ENCODE measurements around the gene TACC3. TPM values are rescaled to one million over a fixed set of nuclear protein-coding genes. Genes with fewer than 3 reads are reported as not detected.

TACC3 gene
- total and polyA plus RNA-seq, 2 of the 8 experiments (the other 6 are each of a cell fraction or from before 2014, with no cell fraction given) = 73.8 to 148 TPM

DNA sequence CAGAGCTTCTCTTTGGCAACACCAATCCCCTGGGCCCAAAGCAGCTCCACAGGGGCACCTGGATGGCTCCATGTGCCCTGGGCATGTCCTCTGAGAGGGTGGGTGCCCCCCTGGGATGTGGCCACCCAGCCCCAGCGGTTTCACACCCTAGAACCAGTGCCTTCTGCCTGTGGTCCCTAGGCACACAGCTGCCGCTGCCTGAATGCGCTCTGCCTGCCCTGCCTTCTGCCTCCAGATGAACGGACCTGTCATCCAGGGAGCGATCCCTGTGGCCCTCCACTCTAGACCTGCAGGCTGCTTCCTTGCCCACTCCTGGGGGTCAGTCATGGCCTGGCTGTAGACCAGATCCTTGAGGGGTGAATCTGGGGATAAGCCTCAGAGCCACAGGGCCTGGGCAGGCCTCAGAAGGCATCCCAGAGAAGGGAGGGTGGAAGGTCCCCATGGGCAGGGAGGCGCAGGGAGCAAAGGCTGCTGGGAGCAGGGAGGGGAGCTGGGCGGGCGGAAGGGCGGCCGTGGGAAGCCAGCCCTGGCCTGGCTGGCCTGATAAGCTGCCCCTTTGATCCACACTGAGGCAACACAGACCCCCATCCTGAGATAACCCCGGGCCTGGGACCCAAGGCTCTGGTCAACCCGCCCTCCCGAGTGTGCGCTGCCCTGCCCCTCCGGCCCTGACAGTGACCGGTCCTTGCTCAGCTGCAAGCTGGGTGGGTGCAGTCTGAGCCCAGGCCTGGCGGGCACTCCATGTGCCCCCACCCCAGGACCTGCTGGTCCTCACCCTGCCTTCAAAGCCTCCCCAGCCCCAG, 63.7 kb downstream of the TACC3 start:
- H4K91ac ChIP-seq (replicated peaks; ENCODE audit: insufficient read length, low read length) = no peak overlapping the region
- peak overlapping the region; percentile 68; the same call in 1 of the 2 replicates for H4K8ac ChIP-seq (ENCODE audit: extremely low read depth, insufficient read depth, low read length)
- H2BK20ac ChIP-seq (ENCODE audit: low read length) = no peak overlapping the region
- no peak overlapping the region for H2BK15ac ChIP-seq (ENCODE audit: low read length)
- no peak overlapping the region for H3K23ac ChIP-seq (ENCODE audit: insufficient read length)
- H3K79me1 ChIP-seq (ENCODE audit: low read depth, low read length) = no peaks in the 10 kb centered on the region
- ChIA-PET CTCF (ENCODE audit: partially characterized antibody) (interaction anchor here (0.7 to 71.2 kb wide), 4 partner anchors 4 to 211 kb away, joined by 4 to 2507 read pairs (median 1256); partner anchors contain the start of gene FGFR3), POLR2A (ENCODE audit: partially characterized antibody) (interaction anchor here (1.1 to 17.2 kb wide), 7 partner anchors 6 to 39 kb away, joined by 3 to 170 read pairs (median 5); partner anchors contain the start of gene FGFR3)
- H3K36me3 ChIP-seq (ENCODE audit: control insufficient read depth in 2 of 4, insufficient read depth in 4 of 4, low read length in 3 of 4) = no peaks in the 10 kb centered on the region
- H3K79me2 ChIP-seq (ENCODE audit: control insufficient read depth in 1 of 2, insufficient read depth in 2 of 2, low read length in 2 of 2) = no peaks in the 10 kb centered on the region
- H3K4ac ChIP-seq (replicated peaks; ENCODE audit: insufficient read length, low read depth, low read length) = no peak overlapping the region
- DNase-seq (ENCODE audit: low read depth in 1 of 2, low spot score in 2 of 2) (no peak), FAIRE-seq (no peak)
- H2BK120ac ChIP-seq (replicated peaks; ENCODE audit: low read depth, low read length) = no peak overlapping the region
- H2BK5ac ChIP-seq (ENCODE audit: low read depth, low read length) = 0 out of 2 replicates have a peak overlapping the region, but pooled peaks have one; percentile 15
- no peak overlapping the region for H2AK5ac ChIP-seq (ENCODE audit: low read depth, low read length)
- H3K27me3 ChIP-seq (replicated peaks in 1 of 4; ENCODE audit: control insufficient read depth in 3 of 4, extremely low read depth in 1 of 4, insufficient read depth in 3 of 4, low read length in 3 of 4) = peaks cover 0 to 2% (median 0%) of the 10 kb centered on the region in 4 experiments; a peak in 1 of 7 replicates
- H3K9me3 ChIP-seq (ENCODE audit: insufficient read depth in 2 of 2, low read depth in 1 of 2, low read length in 1 of 2) = no peaks in the 10 kb centered on the region
- H3K23me2 ChIP-seq (ENCODE audit: low read depth, low read length) = no peaks in the 10 kb centered on the region
- H3K18ac ChIP-seq (ENCODE audit: extremely low read depth, low read length) = no peak overlapping the region
- H3K4me3 ChIP-seq (ENCODE audit: extremely low read depth in 1 of 4, insufficient read depth in 2 of 4, low read depth in 3 of 4, low read length in 4 of 4) = no peak overlapping the region
- no peak overlapping the region for H4K5ac ChIP-seq (ENCODE audit: insufficient read length, low read depth, low read length)
- H3K27ac ChIP-seq (ENCODE audit: low read depth, low read length) = no peak overlapping the region
- no peak overlapping the region for H3K9ac ChIP-seq (replicated peaks in 1 of 4; ENCODE audit: extremely low read depth in 1 of 4, low read depth in 3 of 4, low read length in 3 of 4)
- H2BK12ac ChIP-seq (ENCODE audit: low read depth, low read length) = no peak overlapping the region
- WGBS, 2 experiments (ENCODE audit: extremely low coverage in 1 of 2, insufficient coverage in 1 of 2, insufficient read length in 1 of 2, insufficient replicate concordance in 2 of 2, low coverage in 1 of 2, low lambda C conversion rate in 2 of 2, missing lambda C conversion rate in 1 of 2) = 98% methylated on average over 9 of the region's 17 CpGs; no CpG with 5 or more reads in 1 of the 2 experiments
- H3K56ac ChIP-seq (replicated peaks; ENCODE audit: insufficient read length, low read depth, low read length) = no peak overlapping the region
- peaks cover 0 to 2% (median 2%) of the 10 kb centered on the region in 4 experiments; a peak in 3 of 7 replicates for H3K4me1 ChIP-seq (replicated peaks in 1 of 4; ENCODE audit: control insufficient read depth in 3 of 4, insufficient read depth in 4 of 4, low read length in 3 of 4)
- no peaks in the 10 kb centered on the region for H4K20me1 ChIP-seq (replicated peaks in 1 of 2; ENCODE audit: control insufficient read depth in 1 of 2, insufficient read depth in 2 of 2, low read length in 2 of 2)
- no peak overlapping the region for H2AFZ ChIP-seq (ENCODE audit: low read length)
- no peak for TF ChIP-seq SP2 (IDR thresholded peaks at IDR 0.05; ENCODE audit: low read length)
- TF ChIP-seq EZH2 (IDR thresholded peaks at IDR 0.05; ENCODE audit: low read depth, low read length, severe bottlenecking) = no peak
- no peak for TF ChIP-seq SRF (IDR thresholded peaks at IDR 0.05; ENCODE audit: low read depth, low read length)
- TF ChIP-seq GTF2F1 (IDR thresholded peaks at IDR 0.05; ENCODE audit: borderline replicate concordance, low read depth, low read length) = no peak
- TF ChIP-seq RFX5 (IDR thresholded peaks at IDR 0.05; ENCODE audit: borderline replicate concordance, low read depth, low read length) = no peak
- no peak for TF ChIP-seq CHD1 (IDR thresholded peaks at IDR 0.05; ENCODE audit: low read depth, low read length)
- TF ChIP-seq BRCA1 (IDR thresholded peaks at IDR 0.05; ENCODE audit: low read depth, low read length) = no peak
- no peak for TF ChIP-seq SIRT6 (IDR thresholded peaks at IDR 0.05; ENCODE audit: low read length)
- no peak for TF ChIP-seq SAP30 (IDR thresholded peaks at IDR 0.05; ENCODE audit: insufficient read depth, insufficient replicate concordance, low read length)
- TF ChIP-seq TBP (IDR thresholded peaks at IDR 0.05; ENCODE audit: low read depth, low read length) = no peak
- H3K4me2 ChIP-seq (ENCODE audit: insufficient read depth in 1 of 2, low read depth in 2 of 2, low read length in 2 of 2) = no peak overlapping the region
- no peak overlapping the region for H3K14ac ChIP-seq (ENCODE audit: insufficient read length)
